ENCODE measurements around the gene TNS4.

DNA sequence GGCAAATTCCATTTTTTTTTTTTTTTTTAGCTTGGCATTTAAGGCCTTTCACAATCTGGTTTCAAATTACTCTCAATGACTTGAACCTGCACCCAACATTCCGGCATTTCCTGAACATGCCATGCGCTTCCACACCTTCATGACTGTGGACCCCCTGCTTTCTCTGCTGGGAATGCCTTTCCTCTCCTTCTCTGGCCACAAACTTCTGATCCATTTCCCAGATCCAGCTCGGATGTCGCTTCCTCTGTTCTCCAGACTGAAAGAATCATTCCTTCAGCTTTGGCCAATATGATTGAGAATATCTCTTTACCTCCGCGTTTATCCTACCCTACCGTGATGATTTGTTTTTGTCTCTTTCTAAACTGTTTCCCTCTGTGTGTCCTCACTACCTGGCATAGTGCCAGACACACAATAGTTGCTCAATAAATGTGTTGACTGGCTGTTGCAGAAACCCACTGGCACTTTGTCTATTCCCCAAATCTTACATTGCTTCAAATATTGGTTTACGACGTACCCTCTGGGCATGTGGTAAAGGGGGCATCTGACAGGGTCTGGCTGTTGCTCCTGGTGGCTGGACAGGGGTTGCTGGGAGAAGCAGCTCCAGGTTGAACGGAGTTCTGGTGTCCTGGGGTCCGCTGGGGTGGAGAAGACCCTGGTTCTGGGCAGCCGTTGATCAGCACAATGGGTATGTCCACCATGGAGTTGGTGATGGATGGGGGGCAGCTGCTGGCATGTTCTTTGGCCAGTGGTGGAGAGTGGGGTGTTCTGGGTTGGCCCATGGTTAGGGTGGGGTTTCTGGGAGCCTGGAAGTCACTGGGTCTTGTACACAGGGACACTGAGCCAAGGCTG, 14.7 kb downstream of the TNS4 start:
- TF ChIP-seq EZH2 (IDR thresholded peaks at IDR 0.05; ENCODE audit: insufficient read depth, poor library complexity, severe bottlenecking) (no peak), EZH2phosphoT487 (IDR thresholded peaks at IDR 0.05; ENCODE audit: insufficient read depth, low read depth) (no peak)

All from GM23248 (cell line).